Measurements from ENCODE around the gene PLK2. TPM values are rescaled to one million over a fixed set of nuclear protein-coding genes. Genes with fewer than 3 reads are reported as not detected.

PLK2 gene
- total RNA-seq, 4 donors from 2014 or later, result 156 to 567 (median 328) TPM

DNA sequence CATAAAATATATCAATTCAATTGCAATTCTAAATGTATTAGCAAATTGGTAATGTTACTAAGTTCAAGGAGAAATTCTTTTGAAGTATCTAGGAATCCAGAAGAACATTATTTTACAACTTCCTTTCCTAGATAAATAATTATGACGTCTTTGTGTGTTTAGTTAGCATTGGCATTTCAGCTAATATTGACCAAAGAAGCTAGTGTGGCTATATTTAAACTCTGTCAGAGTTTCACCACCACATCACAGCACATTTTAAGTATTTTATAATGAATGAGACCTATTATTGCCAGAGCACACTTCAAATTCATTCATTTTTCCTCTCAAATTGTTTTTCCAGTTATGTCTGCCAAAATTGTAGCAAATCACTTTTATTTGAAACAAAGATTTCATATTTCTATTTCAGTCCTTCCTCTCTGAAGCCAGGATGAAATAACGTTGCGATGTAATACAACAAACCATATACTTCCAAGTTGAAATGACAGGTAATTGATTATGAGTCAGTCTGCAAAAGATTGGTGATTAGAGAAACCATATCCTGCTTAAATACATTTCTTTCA lies 18.9 kb downstream of the PLK2 start:
- Histone ChIP-seq H3K9me3 (no peaks in the 10 kb centered on the region), H3K4me3 (no peak overlapping the region), H3K4me1 (no peaks in the 10 kb centered on the region), H3K36me3 (no peaks in the 10 kb centered on the region), H3K27ac (no peak overlapping the region), H3K27me3 (no peaks in the 10 kb centered on the region)
- DNase-seq (ENCODE audit: low spot score in 2 of 2), result no peak
- 36% methylated on average over 3 of the region's 3 CpGs for WGBS
- TF ChIP-seq POLR2AphosphoS5 (IDR thresholded peaks at IDR 0.05) (no peak), POLR2A (IDR thresholded peaks at IDR 0.05) (no peak), EP300 (IDR thresholded peaks at IDR 0.05) (no peak)
- TF ChIP-seq, protein P1, sequence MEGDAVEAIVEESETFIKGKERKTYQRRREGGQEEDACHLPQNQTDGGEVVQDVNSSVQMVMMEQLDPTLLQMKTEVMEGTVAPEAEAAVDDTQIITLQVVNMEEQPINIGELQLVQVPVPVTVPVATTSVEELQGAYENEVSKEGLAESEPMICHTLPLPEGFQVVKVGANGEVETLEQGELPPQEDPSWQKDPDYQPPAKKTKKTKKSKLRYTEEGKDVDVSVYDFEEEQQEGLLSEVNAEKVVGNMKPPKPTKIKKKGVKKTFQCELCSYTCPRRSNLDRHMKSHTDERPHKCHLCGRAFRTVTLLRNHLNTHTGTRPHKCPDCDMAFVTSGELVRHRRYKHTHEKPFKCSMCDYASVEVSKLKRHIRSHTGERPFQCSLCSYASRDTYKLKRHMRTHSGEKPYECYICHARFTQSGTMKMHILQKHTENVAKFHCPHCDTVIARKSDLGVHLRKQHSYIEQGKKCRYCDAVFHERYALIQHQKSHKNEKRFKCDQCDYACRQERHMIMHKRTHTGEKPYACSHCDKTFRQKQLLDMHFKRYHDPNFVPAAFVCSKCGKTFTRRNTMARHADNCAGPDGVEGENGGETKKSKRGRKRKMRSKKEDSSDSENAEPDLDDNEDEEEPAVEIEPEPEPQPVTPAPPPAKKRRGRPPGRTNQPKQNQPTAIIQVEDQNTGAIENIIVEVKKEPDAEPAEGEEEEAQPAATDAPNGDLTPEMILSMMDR (IDR thresholded peaks at IDR 0.05), result no peak

GRCh38 chr5:58439094-58439644 lies 20.7 kb downstream of the PLK2 start:
- 96% methylated on average over 5 of the region's 5 CpGs for WGBS
- H3K4me1 ChIP-seq, result no peaks in the 10 kb centered on the region
- no peak for DNase-seq (ENCODE audit: low spot score in 2 of 2)

DNA sequence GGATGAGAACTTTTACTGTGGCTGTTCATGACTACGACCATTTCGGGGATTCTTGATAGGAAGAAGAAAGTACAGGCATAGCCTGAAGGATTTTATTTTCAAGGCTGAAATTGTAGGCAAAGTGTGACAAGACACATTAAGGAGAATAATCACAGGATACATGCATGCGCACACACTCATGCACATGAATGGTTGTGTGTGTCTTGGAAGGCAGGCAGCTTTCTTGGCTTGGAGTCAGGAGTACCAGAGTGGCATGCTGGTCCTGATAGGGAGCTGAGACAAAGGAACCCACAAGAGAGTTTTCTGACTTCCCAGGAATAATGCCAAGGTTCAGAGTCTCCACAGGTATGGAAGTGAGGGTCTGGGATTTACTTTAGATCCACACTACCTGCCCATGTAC lies 22.2 kb downstream of the PLK2 start:
- 91% methylated on average over 3 of the region's 3 CpGs for WGBS

More at GRCh38 chr5:58439094-58439644, 20.7 kb downstream of the PLK2 start:
- Histone ChIP-seq H3K9me3 (no peaks in the 10 kb centered on the region), H3K36me3 (no peaks in the 10 kb centered on the region), H3K27me3 (no peaks in the 10 kb centered on the region), H3K4me3 (no peak overlapping the region), H3K27ac (no peak overlapping the region)
- TF ChIP-seq EP300 (IDR thresholded peaks at IDR 0.05) (no peak), POLR2AphosphoS5 (IDR thresholded peaks at IDR 0.05) (no peak), POLR2A (IDR thresholded peaks at IDR 0.05) (no peak)
- TF ChIP-seq, protein P1 (IDR thresholded peaks at IDR 0.05), result no peak

GRCh38 chr5:58431832-58432231 lies 28.1 kb downstream of the PLK2 start:
- H3K9me3 ChIP-seq, result no peaks in the 10 kb centered on the region
- 70% methylated on average over 2 of the region's 2 CpGs for WGBS
- no peak for TF ChIP-seq POLR2A (IDR thresholded peaks at IDR 0.05)
- TF ChIP-seq EP300 (IDR thresholded peaks at IDR 0.05), result no peak
- TF ChIP-seq, protein P1 (IDR thresholded peaks at IDR 0.05), result no peak
- TF ChIP-seq POLR2AphosphoS5 (IDR thresholded peaks at IDR 0.05), result no peak
- no peaks in the 10 kb centered on the region for H3K4me1 ChIP-seq
- H3K27me3 ChIP-seq, result no peaks in the 10 kb centered on the region
- no peak for DNase-seq (ENCODE audit: low spot score in 2 of 2)
- no peak overlapping the region for H3K27ac ChIP-seq
- H3K36me3 ChIP-seq, result no peaks in the 10 kb centered on the region
- H3K4me3 ChIP-seq, result no peak overlapping the region

More for the DNA sequence above, 22.2 kb downstream of the PLK2 start:
- no peak for TF ChIP-seq EP300 (IDR thresholded peaks at IDR 0.05)
- no peak for TF ChIP-seq POLR2AphosphoS5 (IDR thresholded peaks at IDR 0.05)
- Histone ChIP-seq H3K4me1 (no peaks in the 10 kb centered on the region), H3K27me3 (no peaks in the 10 kb centered on the region), H3K27ac (no peak overlapping the region), H3K36me3 (no peaks in the 10 kb centered on the region), H3K9me3 (no peaks in the 10 kb centered on the region), H3K4me3 (no peak overlapping the region)
- DNase-seq (ENCODE audit: low spot score in 2 of 2), result no peak

DNA sequence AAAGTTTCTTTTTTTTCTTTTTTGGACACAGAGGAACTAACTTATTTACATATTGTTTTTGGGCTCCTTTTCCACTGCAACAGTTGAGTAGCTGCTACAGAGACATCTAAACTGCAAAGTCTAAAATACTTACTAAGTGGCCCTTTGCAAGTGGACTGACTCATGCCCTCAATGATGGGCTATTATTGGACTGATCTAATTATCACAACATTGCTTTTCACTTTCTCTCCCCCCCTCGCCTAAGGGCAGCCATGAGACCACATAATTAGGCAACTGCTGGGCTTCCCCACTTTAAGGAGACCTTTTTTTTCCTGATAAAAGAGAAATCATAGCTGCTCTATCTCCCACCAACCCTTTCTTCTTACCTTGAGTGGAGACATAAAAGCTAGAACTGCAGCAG lies 47.0 kb downstream of the PLK2 start:
- Histone ChIP-seq H3K4me3 (no peak overlapping the region), H3K9me3 (no peaks in the 10 kb centered on the region), H3K36me3 (no peaks in the 10 kb centered on the region), H3K27ac (no peak overlapping the region), H3K27me3 (no peaks in the 10 kb centered on the region), H3K4me1 (peaks cover 11% of the 10 kb centered on the region)
- TF ChIP-seq POLR2A (IDR thresholded peaks at IDR 0.05) (no peak), EP300 (IDR thresholded peaks at IDR 0.05) (no peak), POLR2AphosphoS5 (IDR thresholded peaks at IDR 0.05) (no peak)
- TF ChIP-seq, protein P1 (IDR thresholded peaks at IDR 0.05), result no peak
- 84% methylated on average over 1 of the region's 1 CpG for WGBS
- no peak for DNase-seq (ENCODE audit: low spot score in 2 of 2)

All from suprapubic skin (tissue), 4 donors.